HFFc6 (cell line): ENCODE measurements around the gene PSME4. TPM values are rescaled to one million over a fixed set of nuclear protein-coding genes. Genes with fewer than 3 reads are reported as not detected.

Experiments
- DNase-seq: peaks from one replicate; pipeline ENCODE4 v3.0.0-alpha.2; 2018
- H3K27ac Mint-ChIP-seq: 2 replicates; pipeline ENCODE4 v1.8.0; 2020; ENCODE audit warnings: mild to moderate bottlenecking, mixed read lengths
- H3K27me3 Mint-ChIP-seq: 2 replicates; pipeline ENCODE4 v1.8.0; 2021; ENCODE audit warnings: mild to moderate bottlenecking, moderate library complexity, mixed read lengths; ENCODE audit not compliant: insufficient read depth
- H3K36me3 Mint-ChIP-seq: 2 replicates; pipeline ENCODE4 v1.8.0; 2021; ENCODE audit warnings: low read depth, mixed read lengths
- H3K4me1 Mint-ChIP-seq: 2 replicates; pipeline ENCODE4 v1.8.0; 2020; ENCODE audit warnings: low read depth, mixed read lengths
- H3K4me3 Mint-ChIP-seq: 2 replicates; pipeline ENCODE4 v1.8.0; 2020; ENCODE audit warnings: mild to moderate bottlenecking, moderate library complexity, mixed read lengths
- H3K9me3 Mint-ChIP-seq: 2 replicates; pipeline ENCODE4 v1.8.0; 2020; ENCODE audit warnings: mild to moderate bottlenecking, mixed read lengths
- total RNA-seq, 6 experiments: library from RNA; stranded (reverse); fragmentation: NEBNext Ultra II Directional; extraction: Animal tissue kit (Norgen Biotek cat#: 25700); gene quantifications; 2 replicates in 1 of 6; 3 replicates in 5 of 6; pipeline ENCODE4 v1.2.3, GENCODE V29; 2021
- TF ChIP-seq, protein P1 (sequence below): fragments of 200-600 bp; sonication (generic); IDR thresholded peaks from 2 replicates; pipeline ENCODE4 v1.5.0; 2021; ENCODE audit warnings: antibody characterized with exemption, mild to moderate bottlenecking

The PSME4 gene
- total RNA-seq, 6 experiments from 2014 or later = 64.6 to 88.0 (median 75.3) TPM

DNA sequence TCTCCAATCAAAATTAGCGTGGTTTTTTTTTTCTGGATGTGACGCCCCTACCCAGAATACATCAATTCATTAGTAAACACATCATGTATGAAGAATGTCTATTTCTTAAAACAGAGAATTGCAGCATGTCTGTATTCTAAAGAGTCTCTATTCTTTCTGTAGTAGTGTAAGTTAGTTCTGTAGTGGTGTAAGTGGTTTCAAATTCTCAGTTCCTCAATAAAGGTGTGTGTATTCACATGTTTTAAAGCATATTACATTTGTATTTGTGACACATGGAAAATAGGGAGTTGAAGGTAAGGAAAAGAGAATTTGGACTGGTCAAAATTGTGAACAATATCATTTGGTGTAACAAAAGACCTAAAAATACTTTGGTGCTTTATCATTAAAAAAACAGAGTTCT is 103.0 kb downstream of the PSME4 start:
- Mint-ChIP-seq H3K9me3 (no peaks in the 10 kb centered on the region), H3K27ac (no peak overlapping the region), H3K4me1 (no peaks in the 10 kb centered on the region), H3K4me3 (no peak overlapping the region), H3K27me3 (no peaks in the 10 kb centered on the region), H3K36me3 (peaks cover 28% of the 10 kb centered on the region)
- TF ChIP-seq, protein P1, sequence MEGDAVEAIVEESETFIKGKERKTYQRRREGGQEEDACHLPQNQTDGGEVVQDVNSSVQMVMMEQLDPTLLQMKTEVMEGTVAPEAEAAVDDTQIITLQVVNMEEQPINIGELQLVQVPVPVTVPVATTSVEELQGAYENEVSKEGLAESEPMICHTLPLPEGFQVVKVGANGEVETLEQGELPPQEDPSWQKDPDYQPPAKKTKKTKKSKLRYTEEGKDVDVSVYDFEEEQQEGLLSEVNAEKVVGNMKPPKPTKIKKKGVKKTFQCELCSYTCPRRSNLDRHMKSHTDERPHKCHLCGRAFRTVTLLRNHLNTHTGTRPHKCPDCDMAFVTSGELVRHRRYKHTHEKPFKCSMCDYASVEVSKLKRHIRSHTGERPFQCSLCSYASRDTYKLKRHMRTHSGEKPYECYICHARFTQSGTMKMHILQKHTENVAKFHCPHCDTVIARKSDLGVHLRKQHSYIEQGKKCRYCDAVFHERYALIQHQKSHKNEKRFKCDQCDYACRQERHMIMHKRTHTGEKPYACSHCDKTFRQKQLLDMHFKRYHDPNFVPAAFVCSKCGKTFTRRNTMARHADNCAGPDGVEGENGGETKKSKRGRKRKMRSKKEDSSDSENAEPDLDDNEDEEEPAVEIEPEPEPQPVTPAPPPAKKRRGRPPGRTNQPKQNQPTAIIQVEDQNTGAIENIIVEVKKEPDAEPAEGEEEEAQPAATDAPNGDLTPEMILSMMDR = no peak
- no peak for DNase-seq

DNA sequence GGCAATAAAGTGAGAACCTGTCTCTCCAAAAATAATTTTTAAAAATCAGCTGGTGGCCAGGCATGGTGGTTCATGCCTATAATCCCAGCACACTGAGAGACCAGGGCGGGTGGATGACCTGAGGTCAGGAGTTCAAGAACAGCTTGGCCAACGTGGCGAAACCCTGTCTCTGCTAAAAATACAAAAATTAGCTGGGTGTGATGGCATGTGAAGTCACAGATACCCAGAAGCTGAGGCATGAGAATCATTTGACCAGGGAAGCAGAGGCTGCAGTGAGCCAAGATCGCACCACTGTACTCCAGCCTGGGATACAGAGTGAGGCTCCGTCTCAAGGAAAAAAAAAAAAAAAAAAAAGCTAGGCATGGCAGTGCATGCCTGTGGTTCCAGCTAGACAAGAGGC is 103.6 kb downstream of the PSME4 start:
- DNase-seq = no peak
- TF ChIP-seq, protein P1 = no peak
- H3K36me3 Mint-ChIP-seq = peaks cover 28% of the 10 kb centered on the region
- no peak overlapping the region for H3K4me3 Mint-ChIP-seq
- no peaks in the 10 kb centered on the region for H3K4me1 Mint-ChIP-seq
- no peaks in the 10 kb centered on the region for H3K9me3 Mint-ChIP-seq
- H3K27me3 Mint-ChIP-seq = no peaks in the 10 kb centered on the region; the same call in 1 of the 2 replicates
- no peak overlapping the region for H3K27ac Mint-ChIP-seq

GRCh38 chr2:53865962-53866361 is 104.8 kb downstream of the PSME4 start:
- H3K36me3 Mint-ChIP-seq = peaks cover 28% of the 10 kb centered on the region
- no peak for DNase-seq
- H3K4me3 Mint-ChIP-seq = no peak overlapping the region
- H3K4me1 Mint-ChIP-seq = peaks cover 2% of the 10 kb centered on the region
- TF ChIP-seq, protein P1 = no peak
- H3K9me3 Mint-ChIP-seq = no peaks in the 10 kb centered on the region
- H3K27ac Mint-ChIP-seq = peak overlapping the region; percentile 21
- no peaks in the 10 kb centered on the region; the same call in 1 of the 2 replicates for H3K27me3 Mint-ChIP-seq

- Mint-ChIP-seq H3K9me3 (no peaks in the 10 kb centered on the region), H3K4me1 (peaks cover 9% of the 10 kb centered on the region), H3K27ac (peak overlapping the region; percentile 42; the same call in 1 of the 2 replicates), H3K36me3 (peaks cover 28% of the 10 kb centered on the region), H3K4me3 (no peak overlapping the region), H3K27me3 (no peaks in the 10 kb centered on the region; the same call in 1 of the 2 replicates)
- no peak for DNase-seq
- TF ChIP-seq, protein P1 = no peak
Measured at GRCh38 chr2:53865264-53865663, 105.5 kb downstream of the PSME4 start.

DNA sequence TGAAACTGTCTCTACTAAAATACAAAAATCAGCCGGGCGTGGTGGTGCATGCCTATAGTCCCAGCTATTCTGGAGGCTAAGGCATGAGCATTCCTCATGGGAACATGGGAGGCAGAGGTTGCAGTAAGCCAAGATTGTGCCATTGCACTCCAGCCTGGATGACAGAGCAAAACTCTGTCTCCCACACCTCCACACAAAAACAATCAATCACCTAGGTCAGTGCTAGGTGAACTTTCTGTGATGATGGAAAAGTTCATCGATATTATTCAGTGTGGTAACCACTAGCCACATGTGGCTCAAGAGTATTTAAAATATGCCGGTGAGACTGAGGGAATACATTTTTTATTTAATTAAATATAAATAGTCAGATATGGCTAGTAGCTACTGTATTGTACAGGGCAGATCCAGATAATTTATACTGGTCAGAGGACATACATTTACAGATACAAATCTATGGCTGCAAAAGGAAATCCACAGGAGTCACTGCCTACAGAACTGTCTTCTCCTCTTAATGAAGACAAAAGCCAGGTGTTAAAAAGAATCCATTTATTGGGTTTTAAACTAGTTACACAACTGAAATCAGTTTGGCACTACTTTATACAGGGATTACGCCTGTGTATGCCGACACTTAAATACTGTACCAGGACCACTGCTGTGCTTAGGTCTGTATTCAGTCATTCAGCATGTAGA is 107.1 kb downstream of the PSME4 start:
- no peak overlapping the region for H3K4me3 Mint-ChIP-seq
- TF ChIP-seq, protein P1 = no peak

More for the DNA sequence above, 107.1 kb downstream of the PSME4 start:
- no peaks in the 10 kb centered on the region; the same call in 1 of the 2 replicates for H3K27me3 Mint-ChIP-seq
- peaks cover 11% of the 10 kb centered on the region for H3K4me1 Mint-ChIP-seq
- H3K9me3 Mint-ChIP-seq = no peaks in the 10 kb centered on the region
- H3K36me3 Mint-ChIP-seq = peaks cover 24% of the 10 kb centered on the region
- H3K27ac Mint-ChIP-seq = peak overlapping the region; percentile 51; the same call in 1 of the 2 replicates
- no peak for DNase-seq
